Measurements from ENCODE around the gene EDIL3. TPM values are rescaled to one million over a fixed set of nuclear protein-coding genes. Genes with fewer than 3 reads are reported as not detected.
A peak's percentile ranks its signal among the peaks of the same experiment; 100 is the strongest.

EDIL3 gene
- total and polyA plus RNA-seq, 2 of the 8 experiments (the other 6 are each of a cell fraction or from before 2014, with no cell fraction given) = 14.7 to 47.2 TPM

GRCh38 chr5:84382363-84383295 lies 2.1 kb downstream of the EDIL3 start (continued):
- TF ChIP-seq CHD7 (IDR thresholded peaks at IDR 0.05; ENCODE audit: insufficient replicate concordance, low read length) = no peak
- TF ChIP-seq ASH2L (IDR thresholded peaks at IDR 0.05; ENCODE audit: low read length) = peak; percentile 100
- no peak for TF ChIP-seq CEBPB (IDR thresholded peaks at IDR 0.05; ENCODE audit: low read depth, low read length)
- 0 out of 4 replicates have a peak, but pooled peaks of 1 of the 2 experiments have one; percentile 39 for TF ChIP-seq SIN3A (conservative IDR thresholded peaks at IDR 0.05 in 1 of 2, IDR thresholded peaks at IDR 0.05 in 1 of 2; ENCODE audit: low read depth in 1 of 2, low read length in 2 of 2)
- TF ChIP-seq RBBP5 (IDR thresholded peaks at IDR 0.05; ENCODE audit: borderline replicate concordance, low read depth, low read length) = peak; percentile 98
- no peak for TF ChIP-seq SP4 (IDR thresholded peaks at IDR 0.05; ENCODE audit: low read length)
- TF ChIP-seq EGR1 (IDR thresholded peaks at IDR 0.05; ENCODE audit: borderline replicate concordance, low read depth, low read length) = peak; percentile 76

Measured in H1 (cell line).